NCI-H2196 treated with DMSO at 0.1 percent for 48 hours (cell line): ENCODE measurements around the gene C1orf52.
A peak's percentile ranks its signal among the peaks of the same experiment; 100 is the strongest.

Source experiments
- DNase-seq: peaks from one replicate; lab custom pipeline; 2025; ENCODE audit not compliant: unreplicated experiment; lab: John Stamatoyannopoulos, UW

Gene C1orf52

GRCh38 chr1:85237613-85238012, 21.8 kb downstream of the C1orf52 start:
- no peak for DNase-seq

- no peak for DNase-seq
Measured at GRCh38 chr1:85230305-85230977, 29.0 kb downstream of the C1orf52 start.

GRCh38 chr1:85229574-85230097, 29.8 kb downstream of the C1orf52 start:
- DNase-seq = no peak

GRCh38 chr1:85228972-85229371, 30.5 kb downstream of the C1orf52 start:
- no peak for DNase-seq

- DNase-seq = no peak
Measured at GRCh38 chr1:85225624-85226380, 33.7 kb downstream of the C1orf52 start.

- DNase-seq = no peak
Measured at GRCh38 chr1:85224734-85225623, 34.5 kb downstream of the C1orf52 start.

- DNase-seq = no peak
Measured at GRCh38 chr1:85224295-85224694, 35.2 kb downstream of the C1orf52 start.

GRCh38 chr1:85223334-85223733, 36.1 kb downstream of the C1orf52 start:
- no peak for DNase-seq

GRCh38 chr1:85220756-85221201, 38.7 kb downstream of the C1orf52 start:
- DNase-seq = no peak

GRCh38 chr1:85219853-85220610, 39.4 kb downstream of the C1orf52 start:
- DNase-seq = no peak

- no peak for DNase-seq
Measured at GRCh38 chr1:85216697-85217096, 42.8 kb downstream of the C1orf52 start.

- no peak for DNase-seq
Measured at GRCh38 chr1:85214654-85215053, 44.8 kb downstream of the C1orf52 start.

GRCh38 chr1:85208488-85208887, 51.0 kb downstream of the C1orf52 start:
- no peak for DNase-seq

- no peak for DNase-seq
Measured at GRCh38 chr1:85203573-85204171, 55.8 kb downstream of the C1orf52 start.

- DNase-seq = no peak
Measured at GRCh38 chr1:85202864-85203255, 56.6 kb downstream of the C1orf52 start.

- DNase-seq = no peak
Measured at GRCh38 chr1:85202092-85202863, 57.2 kb downstream of the C1orf52 start.

GRCh38 chr1:85201340-85202091, 57.9 kb downstream of the C1orf52 start:
- peak; percentile 15 for DNase-seq

GRCh38 chr1:85200463-85201339, 58.8 kb downstream of the C1orf52 start, which contains the start of gene SYDE2:
SYDE2 (minus strand) TSS chr1:85201016; CDS start chr1:85200996, 20 bp downstream.
- peak; percentile 49 for DNase-seq
